Mesenchymal stem cell (in vitro differentiated cells and primary cell): Measurements from ENCODE around the gene KLRC2.

Experiments
- DNase-seq: peaks from one replicate; pipeline ENCODE4 v3.0.0-alpha.2; 2013
- H2AFZ ChIP-seq: one replicate; pipeline ENCODE4 v1.6.1; 2013; ENCODE audit warnings: low read depth, mild to moderate bottlenecking, control low read depth, inconsistent platforms, low read length, moderate library complexity
- H2AK5ac ChIP-seq: 2 replicates; pipeline ENCODE4 v1.6.1; 2013; ENCODE audit warnings: low read length, moderate library complexity, mild to moderate bottlenecking, inconsistent platforms; ENCODE audit not compliant: severe bottlenecking
- H2BK120ac ChIP-seq: one replicate; pipeline ENCODE4 v1.6.1; 2013; ENCODE audit warnings: low read depth, mild to moderate bottlenecking, inconsistent platforms, low read length, moderate library complexity
- H2BK12ac ChIP-seq, 2 experiments: one replicate each; pipeline ENCODE4 v1.6.1; 2013; ENCODE audit warnings: inconsistent platforms in 2 of 2, low read length in 2 of 2, mild to moderate bottlenecking in 2 of 2, moderate library complexity in 2 of 2, control low read depth in 1 of 2
- H2BK15ac ChIP-seq: one replicate; pipeline ENCODE4 v1.6.1; 2013; ENCODE audit warnings: mild to moderate bottlenecking, low read depth, inconsistent platforms; ENCODE audit not compliant: poor library complexity, severe bottlenecking
- H2BK5ac ChIP-seq: 2 replicates; pipeline ENCODE4 v1.6.1; 2013; ENCODE audit warnings: low read depth, mild to moderate bottlenecking, low read length, control low read depth, inconsistent platforms; ENCODE audit not compliant: poor library complexity, severe bottlenecking
- H3K14ac ChIP-seq, 2 experiments: one replicate each; pipeline ENCODE4 v1.6.1; 2013; ENCODE audit warnings: inconsistent platforms in 2 of 2, low read length in 2 of 2, control low read depth in 1 of 2, mild to moderate bottlenecking in 1 of 2, moderate library complexity in 1 of 2
- H3K18ac ChIP-seq, 2 experiments: one replicate each; pipeline ENCODE4 v1.6.1; 2013; ENCODE audit warnings: inconsistent platforms in 2 of 2, low read length in 2 of 2, control low read depth in 1 of 2, low read depth in 1 of 2, mild to moderate bottlenecking in 1 of 2
- H3K23ac ChIP-seq, 2 experiments: one replicate each; pipeline ENCODE4 v1.6.1; 2013; ENCODE audit warnings: inconsistent platforms in 2 of 2, low read length in 2 of 2, mild to moderate bottlenecking in 2 of 2, moderate library complexity in 2 of 2, control low read depth in 1 of 2
- H3K27ac ChIP-seq: 2 replicates; pipeline ENCODE4 v1.5.1; 2013; ENCODE audit warnings: mild to moderate bottlenecking, moderate library complexity, low read length, control low read depth, inconsistent platforms; ENCODE audit not compliant: poor library complexity, severe bottlenecking
- H3K27me3 ChIP-seq, 2 experiments: 2 replicates each; pipeline versions ENCODE4 v1.6.1 to v1.7.0; 2013; ENCODE audit warnings: low read length in 2 of 2, mild to moderate bottlenecking in 2 of 2, moderate library complexity in 2 of 2, control low read depth in 1 of 2, inconsistent platforms in 1 of 2; ENCODE audit not compliant: control insufficient read depth in 1 of 2, insufficient read depth in 1 of 2
- H3K36me3 ChIP-seq, 2 experiments: 2 replicates each; pipeline versions ENCODE4 v1.6.1 to v1.7.0; 2013; ENCODE audit warnings: low read length in 2 of 2, control low read depth in 1 of 2, inconsistent platforms in 1 of 2, low read depth in 1 of 2, mild to moderate bottlenecking in 1 of 2; ENCODE audit not compliant: insufficient read depth in 2 of 2, control insufficient read depth in 1 of 2
- H3K4ac ChIP-seq, 2 experiments: one replicate each; pipeline ENCODE4 v1.6.1; 2013; ENCODE audit warnings: inconsistent platforms in 2 of 2, low read length in 2 of 2, mild to moderate bottlenecking in 2 of 2, moderate library complexity in 2 of 2, control low read depth in 1 of 2, low read depth in 1 of 2
- H3K4me1 ChIP-seq: 2 replicates; pipeline ENCODE4 v1.6.1; 2013; ENCODE audit warnings: low read depth, low read length, control low read depth; ENCODE audit not compliant: control insufficient read depth, insufficient read depth
- H3K4me2 ChIP-seq: 2 replicates; pipeline ENCODE4 v1.6.1; 2013; ENCODE audit warnings: low read length, mild to moderate bottlenecking, inconsistent platforms; ENCODE audit not compliant: poor library complexity, severe bottlenecking
- H3K4me3 ChIP-seq, 2 experiments: 2 replicates each; pipeline versions ENCODE4 v1.5.1 to v1.7.0; 2013; ENCODE audit warnings: low read length in 2 of 2, mild to moderate bottlenecking in 2 of 2, control low read depth in 1 of 2, low read depth in 1 of 2; ENCODE audit not compliant: insufficient read depth in 1 of 2
- H3K79me1 ChIP-seq: replicated peaks from 2 replicates; pipeline ENCODE4 v1.6.1; 2013; ENCODE audit warnings: mild to moderate bottlenecking, control low read depth, low read length, inconsistent platforms; ENCODE audit not compliant: poor library complexity, severe bottlenecking
- H3K9ac ChIP-seq: 2 replicates; pipeline ENCODE4 v1.7.0; 2013; ENCODE audit warnings: mild to moderate bottlenecking, low read length, moderate library complexity
- H3K9me3 ChIP-seq: 2 replicates; pipeline ENCODE4 v1.7.0; 2013; ENCODE audit warnings: mild to moderate bottlenecking, low read length; ENCODE audit not compliant: control insufficient read depth
- H4K8ac ChIP-seq: one replicate; pipeline ENCODE4 v1.6.1; 2013; ENCODE audit warnings: inconsistent platforms, mild to moderate bottlenecking, low read length, moderate library complexity
- H4K91ac ChIP-seq: one replicate; pipeline ENCODE4 v1.6.1; 2013; ENCODE audit warnings: mild to moderate bottlenecking, low read length, inconsistent platforms
- WGBS: methylation state at CpG from one replicate; pipeline ENCODE4 v1.1.7; 2013; ENCODE audit warnings: mixed read lengths; 5-methylcytosine and 5-hydroxymethylcytosine counted together

Gene KLRC2

DNA sequence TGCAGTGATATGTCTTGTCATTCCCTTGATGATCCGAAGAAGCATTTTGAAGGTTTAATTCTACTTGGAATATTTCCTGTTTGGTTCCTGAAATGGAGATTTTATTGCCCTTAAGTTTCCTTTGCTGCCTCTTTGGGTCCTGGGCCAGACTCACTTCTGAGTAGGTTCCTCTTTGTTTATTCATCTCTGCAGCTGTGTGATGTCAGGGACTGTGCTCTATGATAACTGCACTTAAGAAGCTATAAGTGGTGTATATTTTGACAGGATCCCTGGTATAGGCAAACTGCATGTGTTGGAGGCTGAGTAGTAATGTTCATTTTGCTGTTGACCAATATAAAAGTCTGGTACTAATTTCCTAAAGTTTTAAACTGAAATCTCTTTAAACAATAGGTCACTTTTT is 26.4 kb downstream of the KLRC2 start, which contains the start of gene KLRC4:
Gene KLRC4, minus strand, starts transcription at position 366 of the 400 bp plus-strand sequence. Its CDS starts 182 bp downstream, at position 184.
- Histone ChIP-seq H3K9me3 (peaks cover 4% of the 10 kb centered on the region), H3K18ac (no peak within 1 kb of the TSS), H3K4me2 (no peak within 1 kb of the TSS), H2AFZ (no peak within 1 kb of the TSS), H4K91ac (no peak within 1 kb of the TSS), H3K27me3 (no peaks in the 10 kb centered on the region), H3K36me3 (no peaks in the 10 kb centered on the region), H3K4ac (no peak within 1 kb of the TSS), H3K9ac (no peak within 1 kb of the TSS), H3K27ac (no peak within 1 kb of the TSS), H2BK120ac (no peak within 1 kb of the TSS), H2AK5ac (no peak within 1 kb of the TSS), H2BK15ac (no peak within 1 kb of the TSS), H3K4me1 (peaks cover 1% of the 10 kb centered on the region), H2BK12ac (no peak within 1 kb of the TSS), H3K4me3 (no peak within 1 kb of the TSS), H3K79me1 (no peaks in the 10 kb centered on the region), H2BK5ac (no peak within 1 kb of the TSS), H4K8ac (no peak within 1 kb of the TSS), H3K23ac (no peak within 1 kb of the TSS), H3K14ac (no peak within 1 kb of the TSS)
- peak; percentile 52 for DNase-seq
- WGBS: 6% methylated on average over 1 of the region's 1 CpG

- Histone ChIP-seq H2BK12ac (no peak overlapping the region), H3K9ac (no peak overlapping the region), H4K91ac (no peak overlapping the region), H3K4me1 (peaks cover 1% of the 10 kb centered on the region), H3K4ac (no peak overlapping the region), H3K4me2 (no peak overlapping the region), H3K14ac (no peak overlapping the region), H3K27me3 (no peaks in the 10 kb centered on the region), H3K18ac (no peak overlapping the region), H4K8ac (no peak overlapping the region), H2BK5ac (no peak overlapping the region), H3K9me3 (peaks cover 4% of the 10 kb centered on the region), H2BK120ac (no peak overlapping the region), H3K36me3 (no peaks in the 10 kb centered on the region), H2BK15ac (no peak overlapping the region), H3K23ac (no peak overlapping the region), H2AFZ (no peak overlapping the region), H3K79me1 (no peaks in the 10 kb centered on the region), H2AK5ac (no peak overlapping the region), H3K4me3 (no peak overlapping the region), H3K27ac (no peak overlapping the region)
- WGBS: no CpG with 5 or more reads among the region's 3 CpGs
- DNase-seq: no peak
These were observed 27.0 kb downstream of the KLRC2 start for GRCh38 chr12:10408842-10409241.

DNA sequence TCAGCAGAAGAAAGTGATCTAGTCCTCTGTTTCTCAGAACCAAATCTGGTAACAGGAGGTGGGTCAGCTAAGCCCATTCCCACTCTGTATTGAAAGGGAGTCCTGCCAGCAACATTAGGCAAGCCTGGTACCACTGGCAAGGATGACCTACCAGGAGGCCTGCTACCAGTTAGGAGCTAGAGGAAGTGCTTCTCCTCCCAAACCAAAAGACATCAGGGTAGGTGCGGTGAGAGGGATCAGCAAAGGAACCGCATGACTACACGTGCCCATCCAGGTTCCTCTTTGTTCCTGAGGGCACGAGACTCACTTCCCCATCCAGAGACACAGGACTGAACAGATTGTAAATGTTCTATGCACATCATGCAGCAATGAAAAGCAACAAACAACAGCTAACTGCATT is 29.1 kb downstream of the KLRC2 start:
- H3K9me3 ChIP-seq: peaks cover 4% of the 10 kb centered on the region
- peak overlapping the region; percentile 7 for H4K8ac ChIP-seq
- no peak overlapping the region for H3K23ac ChIP-seq
- no peaks in the 10 kb centered on the region for H3K27me3 ChIP-seq
- no peaks in the 10 kb centered on the region for H3K79me1 ChIP-seq
- no peak overlapping the region for H3K18ac ChIP-seq
- peak overlapping the region; percentile 1 for H4K91ac ChIP-seq
- H2BK5ac ChIP-seq: no peak overlapping the region
- no peak overlapping the region for H2BK120ac ChIP-seq
- H2BK15ac ChIP-seq: no peak overlapping the region
- no peak overlapping the region for H3K9ac ChIP-seq
- H2BK12ac ChIP-seq: no peak overlapping the region
- H3K4me2 ChIP-seq: no peak overlapping the region
- no peak for DNase-seq
- H3K27ac ChIP-seq: no peak overlapping the region
- H3K36me3 ChIP-seq: no peaks in the 10 kb centered on the region
- no peak overlapping the region for H3K4me3 ChIP-seq
- H3K4me1 ChIP-seq: peaks cover 1% of the 10 kb centered on the region
- 97% methylated on average over 4 of the region's 4 CpGs for WGBS
- H3K4ac ChIP-seq: no peak overlapping the region
- H2AK5ac ChIP-seq: no peak overlapping the region
- H2AFZ ChIP-seq: no peak overlapping the region
- no peak overlapping the region for H3K14ac ChIP-seq

- H3K9ac ChIP-seq: no peak overlapping the region
- H3K23ac ChIP-seq: no peak overlapping the region
- no peak overlapping the region for H3K4me2 ChIP-seq
- H3K36me3 ChIP-seq: no peaks in the 10 kb centered on the region
- H2AK5ac ChIP-seq: no peak overlapping the region
- no peak overlapping the region for H3K18ac ChIP-seq
- no peak overlapping the region for H3K4me3 ChIP-seq
- H2AFZ ChIP-seq: no peak overlapping the region
- no peak overlapping the region for H3K27ac ChIP-seq
- no peak overlapping the region for H4K91ac ChIP-seq
- no peak overlapping the region for H2BK15ac ChIP-seq
- no peak for DNase-seq
- H3K9me3 ChIP-seq: peaks cover 4% of the 10 kb centered on the region
- H3K79me1 ChIP-seq: no peaks in the 10 kb centered on the region
- H2BK5ac ChIP-seq: no peak overlapping the region
- H4K8ac ChIP-seq: no peak overlapping the region
- no peaks in the 10 kb centered on the region for H3K4me1 ChIP-seq
- H3K4ac ChIP-seq: no peak overlapping the region
- no peak overlapping the region for H3K14ac ChIP-seq
- H2BK120ac ChIP-seq: no peak overlapping the region
- WGBS: 100% methylated on average over 2 of the region's 5 CpGs
- H2BK12ac ChIP-seq: no peak overlapping the region
- no peaks in the 10 kb centered on the region for H3K27me3 ChIP-seq
These were observed 30.5 kb downstream of the KLRC2 start for GRCh38 chr12:10405294-10405693.
